Epithelial cell of esophagus (primary cell): ENCODE measurements around the gene GPSM3.
A peak's percentile ranks its signal among the peaks of the same experiment; 100 is the strongest.

ENCODE experiments used
- DNase-seq: peaks from one replicate; pipeline ENCODE4 v3.0.0; 2010; ENCODE audit warnings: low read depth
- H3K4me3 ChIP-seq: 2 replicates; pipeline ENCODE4 v1.5.1; 2011; ENCODE audit warnings: mild to moderate bottlenecking, low read length, control low read depth
- TF ChIP-seq, protein P1 (sequence below): IDR thresholded peaks from 2 replicates; pipeline ENCODE4 v1.5.1; 2011; ENCODE audit warnings: low read depth, mild to moderate bottlenecking, low read length, control low read depth, inconsistent platforms; ENCODE audit not compliant: insufficient read depth; ENCODE audit errors: missing control alignments

The GPSM3 gene

DNA sequence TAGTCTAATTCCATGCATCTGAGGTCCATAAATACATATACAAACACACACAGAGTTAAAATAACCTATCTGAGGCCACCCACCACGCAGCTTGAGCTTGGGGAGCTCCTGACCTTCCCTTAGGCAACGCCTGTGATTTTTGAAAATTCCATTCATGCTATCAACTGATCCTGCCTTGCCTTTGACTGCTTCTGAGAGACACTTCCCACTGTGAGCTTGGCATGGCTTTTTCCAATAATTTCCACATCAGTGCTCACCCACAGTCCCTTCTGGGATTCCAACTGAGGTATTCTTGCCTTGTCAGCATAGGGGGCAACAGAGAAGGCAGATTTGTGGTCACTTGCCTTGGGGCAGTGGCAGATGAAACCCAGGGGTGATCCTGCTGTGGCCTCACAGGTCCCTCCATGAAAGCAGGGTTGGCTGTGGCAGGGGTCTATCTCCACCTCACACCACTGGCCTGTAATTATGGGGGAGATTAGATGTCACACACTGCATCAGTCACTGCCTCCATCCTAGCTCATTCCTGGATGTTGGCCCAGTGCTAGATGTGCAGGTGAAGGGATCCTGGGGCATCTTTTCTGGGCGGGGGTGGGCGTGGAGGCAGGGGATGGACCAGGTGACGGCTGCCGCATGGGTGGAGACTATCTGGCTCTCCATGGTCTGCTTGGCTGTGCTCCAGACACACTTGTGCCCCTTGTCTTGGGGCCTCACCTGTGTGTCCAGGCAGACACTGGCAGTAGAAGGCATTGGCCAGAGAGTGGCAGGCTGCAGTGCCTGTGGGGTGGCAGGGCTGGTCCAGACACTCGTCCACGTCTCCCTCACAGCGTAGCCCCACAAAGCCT is 11.2 kb upstream of the GPSM3 start:
- TF ChIP-seq, protein P1, sequence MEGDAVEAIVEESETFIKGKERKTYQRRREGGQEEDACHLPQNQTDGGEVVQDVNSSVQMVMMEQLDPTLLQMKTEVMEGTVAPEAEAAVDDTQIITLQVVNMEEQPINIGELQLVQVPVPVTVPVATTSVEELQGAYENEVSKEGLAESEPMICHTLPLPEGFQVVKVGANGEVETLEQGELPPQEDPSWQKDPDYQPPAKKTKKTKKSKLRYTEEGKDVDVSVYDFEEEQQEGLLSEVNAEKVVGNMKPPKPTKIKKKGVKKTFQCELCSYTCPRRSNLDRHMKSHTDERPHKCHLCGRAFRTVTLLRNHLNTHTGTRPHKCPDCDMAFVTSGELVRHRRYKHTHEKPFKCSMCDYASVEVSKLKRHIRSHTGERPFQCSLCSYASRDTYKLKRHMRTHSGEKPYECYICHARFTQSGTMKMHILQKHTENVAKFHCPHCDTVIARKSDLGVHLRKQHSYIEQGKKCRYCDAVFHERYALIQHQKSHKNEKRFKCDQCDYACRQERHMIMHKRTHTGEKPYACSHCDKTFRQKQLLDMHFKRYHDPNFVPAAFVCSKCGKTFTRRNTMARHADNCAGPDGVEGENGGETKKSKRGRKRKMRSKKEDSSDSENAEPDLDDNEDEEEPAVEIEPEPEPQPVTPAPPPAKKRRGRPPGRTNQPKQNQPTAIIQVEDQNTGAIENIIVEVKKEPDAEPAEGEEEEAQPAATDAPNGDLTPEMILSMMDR: no peak
- no peak for DNase-seq
- no peak overlapping the region for H3K4me3 ChIP-seq

DNA sequence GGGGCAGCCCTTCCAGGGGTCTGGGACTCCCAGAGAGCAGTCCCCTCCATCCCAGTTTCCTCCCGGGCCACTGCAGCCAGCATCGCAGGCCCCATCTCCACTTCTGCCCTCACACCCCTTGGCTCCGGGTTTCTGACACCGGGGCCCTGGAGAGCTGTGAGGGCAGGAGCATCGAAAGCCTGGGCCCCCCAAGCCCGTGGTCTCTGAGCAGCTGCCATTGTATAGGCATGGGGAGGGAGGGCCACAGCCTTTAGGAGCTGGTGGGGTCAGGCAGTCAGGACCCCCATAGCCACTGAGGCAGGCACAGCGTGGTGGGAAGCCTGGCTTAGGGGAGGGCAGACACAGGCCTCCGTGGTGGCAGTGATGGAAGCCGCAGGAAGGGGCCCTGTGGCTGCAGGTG is 9.7 kb upstream of the GPSM3 start:
- H3K4me3 ChIP-seq: no peak overlapping the region
- no peak for DNase-seq

DNA sequence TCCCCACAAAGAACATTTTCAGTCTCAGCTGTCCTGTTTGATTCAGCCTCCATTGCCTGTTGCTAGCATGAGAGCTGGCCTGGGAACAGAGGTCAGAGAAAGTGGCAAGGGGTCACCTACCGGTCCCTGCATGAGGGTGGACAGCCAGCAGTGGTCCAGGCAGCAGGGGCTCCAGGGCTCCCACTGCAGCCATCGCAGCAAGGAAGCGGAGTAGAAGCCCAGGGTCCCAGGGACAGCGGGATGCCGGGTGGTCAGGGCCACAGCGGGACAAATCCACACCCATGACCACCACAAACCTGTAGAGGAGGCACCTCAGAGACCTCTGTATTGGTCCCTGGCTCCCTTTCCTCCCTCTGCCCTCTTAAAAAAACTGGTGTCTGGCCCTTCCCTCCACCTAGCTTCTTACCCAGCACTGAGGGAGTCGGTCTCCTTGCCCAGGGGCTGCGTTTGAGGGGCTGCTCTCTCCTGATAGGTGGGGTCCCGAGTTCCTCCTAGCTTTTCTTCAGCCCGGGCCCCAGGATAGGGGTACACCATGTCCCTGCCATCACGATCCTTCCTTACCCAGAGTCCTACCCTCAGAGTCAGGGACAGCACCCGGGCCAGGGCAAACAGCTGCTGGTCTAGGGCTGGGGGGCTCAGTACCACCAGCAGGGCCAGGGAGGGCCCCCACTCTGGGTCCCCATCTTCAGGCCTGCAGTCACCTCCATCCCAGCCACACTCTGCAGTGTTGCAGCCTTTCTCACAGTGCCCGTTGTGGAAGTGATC is 8.4 kb upstream of the GPSM3 start:
- no peak overlapping the region for H3K4me3 ChIP-seq
- TF ChIP-seq, protein P1: no peak
- DNase-seq: no peak

More for the DNA sequence above, 9.7 kb upstream of the GPSM3 start:
- TF ChIP-seq, protein P1: no peak

DNA sequence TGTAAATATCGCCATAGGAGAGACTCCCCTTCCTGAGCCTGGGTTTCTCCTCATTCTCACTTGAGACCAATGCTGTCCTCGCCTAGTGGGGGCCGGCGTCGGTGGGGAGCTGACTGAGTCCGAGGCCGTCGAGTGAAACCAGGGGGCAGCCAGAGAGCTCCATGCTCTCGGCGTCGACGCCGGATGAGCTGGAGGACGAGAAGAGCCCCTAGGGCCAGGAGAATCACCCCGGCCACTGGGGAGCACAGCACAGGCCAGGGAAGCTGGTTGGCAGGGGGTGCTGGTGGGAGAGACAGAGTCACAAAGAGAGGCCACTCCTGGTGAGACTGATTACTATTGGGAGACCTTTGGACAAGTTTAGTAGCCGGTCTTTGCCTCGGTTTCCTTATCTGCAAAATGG is 6.4 kb upstream of the GPSM3 start:
- DNase-seq: no peak
- TF ChIP-seq, protein P1: no peak
- H3K4me3 ChIP-seq: no peak overlapping the region

DNA sequence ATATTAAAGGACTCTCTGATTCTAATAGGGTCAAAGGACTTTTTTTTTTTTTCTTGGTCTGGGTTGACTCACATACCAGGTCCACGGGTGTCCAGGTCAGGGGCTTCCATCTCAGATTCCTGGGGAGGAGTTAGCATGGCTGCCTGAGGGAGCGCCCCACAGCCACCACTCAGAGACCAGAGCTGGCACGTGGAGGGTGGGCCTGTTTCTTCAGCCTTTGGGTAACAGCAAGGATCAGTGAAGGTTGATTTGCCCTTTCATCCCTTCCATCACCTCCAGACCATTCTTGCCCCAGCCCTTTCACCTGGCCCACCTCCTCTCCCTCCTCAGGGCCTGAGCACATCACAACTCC is 5.9 kb upstream of the GPSM3 start:
- no peak for DNase-seq
- TF ChIP-seq, protein P1: no peak
- no peak overlapping the region for H3K4me3 ChIP-seq

DNA sequence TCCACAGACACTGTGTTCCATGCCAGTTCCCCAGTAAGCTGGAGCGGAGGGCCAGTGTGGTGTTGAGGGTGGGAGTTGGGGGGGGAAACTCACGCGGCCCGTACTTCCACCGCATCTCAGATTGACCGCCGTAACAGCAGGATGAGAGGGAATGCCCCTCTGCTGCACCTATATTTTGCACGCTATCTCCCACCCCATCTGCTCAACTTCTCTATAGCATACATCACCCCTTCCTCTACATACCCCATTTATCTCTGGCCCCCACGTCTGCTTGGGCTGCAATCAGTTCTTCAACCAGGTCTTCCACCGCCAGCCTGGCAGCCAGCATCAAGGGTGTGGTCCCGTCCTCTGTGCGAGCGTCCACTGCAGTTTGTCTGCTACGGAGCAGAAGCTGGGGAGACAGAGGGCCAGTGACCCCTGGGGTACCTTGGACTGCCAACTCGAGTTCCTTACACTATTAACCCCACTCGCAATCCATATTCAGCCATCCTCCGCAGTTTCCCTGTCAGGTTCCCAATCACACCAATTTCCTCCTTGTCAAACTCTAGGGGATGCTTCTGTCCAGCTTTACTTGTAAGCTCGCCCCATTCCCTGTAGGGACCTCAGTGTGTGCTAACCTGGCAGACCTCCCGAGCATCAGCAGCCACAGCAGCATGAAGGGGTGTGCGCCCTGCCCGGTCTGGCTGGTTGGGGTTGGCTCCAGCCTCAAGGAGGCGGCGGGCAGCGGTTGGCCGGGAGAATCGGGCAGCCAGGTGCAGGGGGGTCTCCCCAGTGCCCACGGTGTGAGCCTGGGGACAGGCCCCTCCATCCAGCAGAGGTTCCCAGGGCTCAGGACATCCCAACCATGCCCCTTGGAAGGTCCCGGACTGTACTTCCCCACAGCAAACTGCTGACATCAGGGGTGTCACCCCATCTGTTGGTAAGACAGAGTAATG is 4.5 kb upstream of the GPSM3 start:
- peak overlapping the region; percentile 96 for H3K4me3 ChIP-seq
- DNase-seq: no peak
- TF ChIP-seq, protein P1: no peak
